Ramos (cell line): ENCODE results near the gene CABP5.

Experiments used
- in situ Hi-C: fragments of 300-500 bp; cut with MboI; formaldehyde crosslinking; loops from one replicate; pipeline ENCODE4 v1.14.3; 2022; ENCODE audit warnings: low sequenced_read_pairs; ENCODE audit not compliant: unreplicated experiment

The CABP5 gene

GRCh38 chr19:48036765-48037164, 7.1 kb downstream of the CABP5 start:
- in situ Hi-C loops, result no loop called here

- in situ Hi-C loops, result no loop called here
Measured at GRCh38 chr19:48033604-48034003, 10.3 kb downstream of the CABP5 start.

- in situ Hi-C loops, result no loop called here
Measured at GRCh38 chr19:48030073-48030472, 13.8 kb downstream of the CABP5 start.

GRCh38 chr19:48029431-48029830, 14.4 kb downstream of the CABP5 start:
- in situ Hi-C loops, result no loop called here

GRCh38 chr19:48025480-48025879, 18.4 kb downstream of the CABP5 start:
- in situ Hi-C loops, result no loop called here

GRCh38 chr19:48023518-48023917, 20.4 kb downstream of the CABP5 start:
- in situ Hi-C loops, result loop anchor here (25.0 kb wide), 1 partner anchor 514 kb away; no protein-coding TSS in a partner anchor

GRCh38 chr19:48023011-48023410, 20.9 kb downstream of the CABP5 start:
- in situ Hi-C loops, result loop anchor here (25.0 kb wide), 1 partner anchor 514 kb away; no protein-coding TSS in a partner anchor

- in situ Hi-C loops, result loop anchor here (25.0 kb wide), 1 partner anchor 517 kb away; no protein-coding TSS in a partner anchor
Measured at GRCh38 chr19:48020686-48021085, 23.2 kb downstream of the CABP5 start.

- in situ Hi-C loops, result loop anchor here (25.0 kb wide), 1 partner anchor 526 kb away; no protein-coding TSS in a partner anchor
Measured at GRCh38 chr19:48010932-48011758, 32.7 kb downstream of the CABP5 start.

GRCh38 chr19:48006762-48007161, 37.1 kb downstream of the CABP5 start:
- in situ Hi-C loops, result loop anchor here (25.0 kb wide), 1 partner anchor 531 kb away; no protein-coding TSS in a partner anchor

- in situ Hi-C loops, result loop anchor here (25.0 kb wide), 1 partner anchor 533 kb away; no protein-coding TSS in a partner anchor
Measured at GRCh38 chr19:48004236-48004635, 39.6 kb downstream of the CABP5 start.

- in situ Hi-C loops, result loop anchor here (25.0 kb wide), 1 partner anchor 536 kb away; no protein-coding TSS in a partner anchor
Measured at GRCh38 chr19:48000846-48001245, 43.0 kb downstream of the CABP5 start.

GRCh38 chr19:47998800-47999199, 45.1 kb downstream of the CABP5 start:
- in situ Hi-C loops, result no loop called here

GRCh38 chr19:47996230-47996727, 47.6 kb downstream of the CABP5 start:
- in situ Hi-C loops, result no loop called here

- in situ Hi-C loops, result no loop called here
Measured at GRCh38 chr19:47994209-47994802, 49.6 kb downstream of the CABP5 start, which contains the start of gene ELSPBP1. Gene ELSPBP1, plus strand, starts transcription at chr19:47994632. Its CDS starts 14,036 bp downstream, at chr19:48008668.

- in situ Hi-C loops, result no loop called here
Measured at GRCh38 chr19:47992070-47992469, 51.8 kb downstream of the CABP5 start, which contains the start of gene BSPH1. Gene BSPH1, minus strand, starts transcription at chr19:47992170. Its CDS starts 89 bp downstream, at chr19:47992081.

GRCh38 chr19:47991191-47991808, 52.6 kb downstream of the CABP5 start:
- in situ Hi-C loops, result no loop called here
